GM19324 (cell line): ENCODE data around the gene NRXN3.

Experiments
- ATAC-seq: cut with Tn5 transposase; IDR thresholded peaks from one replicate; pipeline ENCODE4 v1.9.1; 2021; ENCODE audit warnings: mild to moderate bottlenecking, moderate library complexity; ENCODE audit not compliant: unreplicated experiment, low FRiP score

NRXN3 gene

DNA sequence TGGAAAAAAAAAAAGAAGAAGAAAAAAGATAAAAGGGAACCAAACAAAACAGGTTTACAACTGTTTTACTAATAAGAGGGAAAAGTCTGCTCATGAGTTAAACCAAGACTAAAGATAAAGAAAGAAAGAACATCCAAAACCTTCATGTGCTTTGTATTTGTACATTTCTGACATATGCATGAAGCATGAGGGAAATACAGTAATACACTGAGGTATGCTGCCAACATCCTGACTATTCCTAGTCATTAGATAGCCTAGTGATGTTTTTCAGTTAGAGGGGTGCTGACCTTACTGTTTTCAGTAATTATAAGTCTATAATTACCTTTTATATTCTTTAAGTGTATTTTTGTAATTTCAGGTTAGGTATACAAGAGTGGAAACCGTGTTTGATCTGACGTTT lies 1247.8 kb downstream of the NRXN3 start:
- no peak for ATAC-seq

DNA sequence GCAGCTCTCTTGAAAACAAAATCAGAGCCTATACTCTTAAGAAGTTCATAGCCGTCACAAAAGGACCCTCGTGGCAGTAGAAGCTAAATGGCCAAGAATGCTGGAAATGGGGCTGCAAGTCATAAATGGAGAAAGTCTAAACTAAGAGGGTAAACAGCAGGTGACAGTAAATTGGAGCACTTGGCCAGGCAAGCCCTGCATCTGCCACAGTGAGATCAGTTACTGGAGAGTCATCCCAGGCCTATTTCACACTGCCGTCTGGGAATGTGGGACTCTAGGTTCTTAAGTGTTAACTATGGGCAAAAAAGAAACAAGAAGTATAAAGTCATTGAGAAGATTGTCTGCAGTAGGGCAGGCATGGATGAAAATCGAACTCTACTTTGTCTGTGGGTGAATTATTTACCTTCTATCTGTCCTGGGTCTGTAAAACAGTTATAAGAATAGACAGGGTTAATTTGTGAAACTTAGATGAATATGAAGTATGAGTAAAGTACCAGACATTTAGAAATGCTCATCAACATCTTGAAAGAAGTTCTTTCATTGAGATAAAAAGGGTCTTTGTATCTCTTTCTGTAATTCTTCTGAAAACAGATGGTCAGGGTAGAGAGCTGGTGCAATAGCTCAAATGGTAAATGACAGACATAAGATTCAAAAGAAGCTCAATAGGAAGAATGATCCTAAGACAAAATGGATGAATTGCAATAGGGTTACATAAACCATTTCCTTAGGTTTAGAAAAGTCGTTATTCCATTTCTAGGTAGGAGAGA lies 1248.7 kb downstream of the NRXN3 start:
- no peak for ATAC-seq

DNA sequence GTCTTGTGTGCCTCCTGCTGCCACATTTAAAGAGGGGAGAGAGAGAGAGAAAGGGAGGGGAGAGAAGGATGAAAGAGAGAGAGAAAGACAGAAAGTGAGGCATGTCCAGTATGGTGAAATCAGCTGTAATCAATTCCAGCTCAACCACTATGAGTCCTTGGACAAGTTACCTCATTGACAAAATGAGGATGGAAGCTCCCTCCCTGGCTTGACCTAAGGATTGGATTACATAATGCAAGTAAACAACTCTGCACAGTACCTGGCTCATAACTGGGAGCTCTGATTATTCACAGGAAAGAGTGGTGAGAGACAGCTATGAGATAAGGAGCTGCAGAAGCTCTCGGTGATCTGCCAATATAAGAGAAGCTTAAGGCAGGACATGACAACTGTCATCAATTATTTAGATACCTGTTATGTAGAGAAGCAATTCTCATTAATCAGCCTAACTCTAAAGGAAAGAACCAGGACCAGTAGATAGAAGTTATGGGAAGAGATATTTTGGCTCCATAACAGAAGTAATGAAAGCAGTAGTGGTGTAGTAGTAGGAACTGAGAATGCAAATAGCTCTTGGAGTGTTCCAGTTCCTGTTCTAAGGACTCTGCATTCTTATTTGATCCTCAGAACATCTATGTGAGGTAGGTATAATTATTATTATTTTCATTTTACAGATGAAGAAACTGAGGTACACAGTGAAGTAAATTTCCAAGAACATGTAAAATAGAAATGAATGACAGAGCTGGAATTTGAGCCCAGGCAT lies 1249.6 kb downstream of the NRXN3 start:
- no peak for ATAC-seq

DNA sequence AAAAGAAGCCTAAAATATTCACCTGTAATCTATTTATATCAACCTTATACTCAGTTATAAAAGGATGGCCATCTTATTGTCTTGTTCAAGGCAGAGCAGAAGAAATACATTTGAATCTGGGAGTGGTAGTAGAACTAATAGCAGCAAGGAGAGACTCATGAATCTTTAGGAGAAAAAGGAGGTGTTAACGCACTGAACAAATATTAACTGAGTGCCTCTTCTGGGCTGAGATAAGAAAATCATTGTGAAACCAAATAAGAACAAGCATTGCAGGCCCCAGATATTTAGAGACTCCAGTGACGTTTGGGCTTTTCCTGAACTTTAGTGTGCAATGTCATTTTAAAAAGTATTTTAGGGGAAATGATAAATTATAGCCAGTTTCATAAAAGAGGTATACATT lies 1250.6 kb downstream of the NRXN3 start:
- ATAC-seq: no peak

DNA sequence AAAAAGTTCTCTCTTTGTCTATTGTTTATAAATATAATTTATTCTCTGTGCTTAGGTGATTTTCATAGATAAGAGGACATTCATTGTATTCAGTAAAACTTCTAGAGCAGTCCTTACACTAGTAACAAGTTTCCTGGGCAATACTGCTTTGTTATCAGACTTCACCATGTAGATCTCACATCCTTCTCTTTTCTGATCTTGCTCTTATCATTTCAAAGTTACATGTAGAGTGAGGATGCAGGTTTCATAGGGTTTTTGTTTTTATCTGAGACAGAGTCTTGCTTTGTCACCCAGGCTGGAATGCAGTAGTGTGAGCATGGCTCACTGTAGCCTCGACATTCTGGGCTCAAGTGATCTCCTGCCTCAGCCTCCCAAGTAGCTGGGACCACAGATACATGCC lies 1251.6 kb downstream of the NRXN3 start:
- ATAC-seq: no peak

DNA sequence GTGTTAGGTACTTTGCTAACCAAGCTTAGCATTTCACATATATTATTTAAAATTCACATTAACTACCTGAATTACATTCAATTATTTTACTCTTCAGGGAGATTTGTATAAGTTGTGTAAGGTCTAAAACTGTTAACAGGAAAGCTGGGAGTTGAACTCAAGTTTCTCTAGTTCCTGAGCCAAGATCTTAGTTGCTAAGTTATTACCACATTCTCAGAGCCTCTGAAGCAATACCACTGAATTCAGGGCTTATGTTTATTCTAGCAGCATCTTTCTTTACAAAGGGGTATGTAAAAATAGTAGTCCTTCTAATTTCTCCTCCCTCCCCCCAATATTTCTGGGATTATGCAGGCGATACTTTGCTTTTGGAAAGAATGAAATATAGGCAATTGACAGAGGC lies 1254.3 kb downstream of the NRXN3 start:
- ATAC-seq: no peak

DNA sequence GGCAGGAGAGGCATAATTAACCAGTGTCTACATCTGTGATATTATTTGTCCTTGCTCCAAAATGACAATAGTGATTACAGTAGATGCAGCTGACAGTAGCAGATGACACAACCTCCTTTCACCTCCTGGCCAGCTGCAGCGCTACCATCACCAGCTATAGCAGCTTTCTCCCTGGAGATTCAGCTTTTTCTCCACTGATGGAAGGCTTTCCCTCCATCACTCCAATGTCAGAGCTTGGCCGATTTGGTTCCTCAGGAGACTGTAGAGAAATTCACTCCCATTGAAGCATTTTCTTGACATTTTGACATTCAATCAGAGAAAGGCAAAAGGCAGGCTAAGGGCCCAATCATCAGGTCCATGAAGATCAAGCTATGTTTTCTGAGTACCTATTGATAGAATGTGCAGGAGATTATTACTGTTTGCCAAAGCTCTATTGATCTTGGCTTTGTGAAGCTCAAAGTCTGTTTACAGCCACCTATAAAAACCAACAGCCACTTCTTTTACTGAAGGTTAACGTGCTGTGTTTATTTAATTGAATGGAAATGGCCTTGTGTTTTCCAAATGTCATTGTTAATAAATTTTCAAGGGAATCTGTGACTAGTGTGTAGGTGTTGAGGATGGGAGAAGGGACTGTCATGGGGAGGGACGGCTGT lies 1256.1 kb downstream of the NRXN3 start:
- ATAC-seq: no peak

DNA sequence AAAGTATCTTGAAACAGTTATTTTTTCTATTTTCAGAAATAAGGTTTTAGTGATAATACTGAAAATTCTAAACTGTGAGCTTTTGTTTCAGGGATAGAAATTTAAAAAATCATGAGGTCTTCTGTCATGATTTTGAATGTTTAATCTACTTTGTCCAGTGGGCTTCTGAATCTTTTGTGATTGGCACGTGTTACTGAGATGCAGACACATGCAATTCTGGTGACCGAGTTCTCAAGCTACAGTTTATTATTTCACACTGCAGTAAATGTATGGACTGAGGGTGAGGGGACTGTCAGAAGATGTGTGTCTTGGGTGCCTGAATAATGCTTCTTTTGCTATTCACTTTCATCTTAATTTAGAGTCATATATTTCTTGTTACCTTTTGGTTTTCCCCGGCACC lies 1262.5 kb downstream of the NRXN3 start:
- no peak for ATAC-seq

DNA sequence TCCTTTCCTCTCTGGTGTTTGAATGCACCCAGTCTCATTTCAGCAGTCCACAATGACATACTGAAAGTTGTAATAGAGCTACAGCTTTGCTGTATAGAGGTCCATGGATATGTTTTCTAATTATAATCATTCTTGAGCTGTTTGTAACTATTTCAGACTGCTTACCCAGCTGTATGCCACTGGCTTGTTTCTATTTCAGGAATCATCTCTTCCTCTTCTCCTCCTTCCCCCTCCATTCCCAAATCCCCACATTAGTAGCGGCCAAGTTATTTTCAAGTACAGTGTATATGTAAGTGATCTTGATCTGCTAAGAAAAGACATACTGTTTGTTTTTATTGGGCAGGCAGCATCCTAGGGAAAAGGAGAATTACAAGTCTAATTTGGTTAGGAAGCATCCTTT lies 1266.2 kb downstream of the NRXN3 start:
- no peak for ATAC-seq

DNA sequence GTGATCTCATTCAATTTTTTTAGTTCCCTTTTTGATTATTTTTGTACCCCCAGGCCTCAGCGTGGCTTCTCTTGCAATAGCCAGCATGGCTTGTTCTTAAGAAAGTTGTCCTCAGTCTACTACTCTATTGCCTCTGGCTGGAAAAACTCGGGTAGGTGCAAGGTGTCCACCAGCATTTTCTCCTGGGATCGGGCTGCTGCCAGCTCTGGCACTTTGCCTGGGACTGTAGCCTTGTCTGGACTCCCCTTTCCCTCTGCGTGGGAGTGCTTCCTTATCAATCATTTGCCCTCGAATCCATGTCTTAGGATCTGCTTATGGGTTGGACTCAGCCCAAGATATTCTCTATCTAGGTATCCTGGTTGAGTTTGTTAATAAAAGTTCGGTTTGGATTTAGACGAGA lies 1267.8 kb downstream of the NRXN3 start:
- ATAC-seq: no peak

DNA sequence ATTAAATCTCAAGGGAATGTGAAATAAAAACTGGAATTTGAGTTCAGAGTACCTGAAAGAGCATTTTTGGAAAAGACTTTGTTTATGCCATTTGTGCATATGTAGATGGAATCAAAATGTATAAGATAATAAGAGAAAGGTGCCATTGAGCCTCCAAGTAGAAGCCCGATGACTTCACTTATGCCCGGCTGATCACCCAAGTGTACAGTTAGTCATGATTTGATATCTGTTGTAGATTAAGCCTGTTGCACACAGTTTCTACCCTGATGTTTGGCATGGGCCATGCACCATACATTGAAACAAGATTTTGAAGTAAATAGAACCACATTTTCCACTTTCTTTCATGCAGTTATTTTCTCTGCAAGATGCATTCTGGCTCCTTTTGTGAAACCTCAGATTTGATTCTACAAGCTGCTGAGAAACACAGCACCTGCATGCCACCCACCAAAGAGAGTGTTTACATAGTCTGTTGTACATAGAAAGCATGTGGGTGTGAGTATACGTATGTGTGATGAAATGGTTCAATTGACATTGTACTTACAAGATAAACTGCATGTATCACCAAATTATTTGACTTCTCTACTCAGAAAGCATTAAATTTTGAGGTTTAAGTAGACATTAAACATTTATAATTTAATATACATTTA lies 1268.6 kb downstream of the NRXN3 start:
- no peak for ATAC-seq

DNA sequence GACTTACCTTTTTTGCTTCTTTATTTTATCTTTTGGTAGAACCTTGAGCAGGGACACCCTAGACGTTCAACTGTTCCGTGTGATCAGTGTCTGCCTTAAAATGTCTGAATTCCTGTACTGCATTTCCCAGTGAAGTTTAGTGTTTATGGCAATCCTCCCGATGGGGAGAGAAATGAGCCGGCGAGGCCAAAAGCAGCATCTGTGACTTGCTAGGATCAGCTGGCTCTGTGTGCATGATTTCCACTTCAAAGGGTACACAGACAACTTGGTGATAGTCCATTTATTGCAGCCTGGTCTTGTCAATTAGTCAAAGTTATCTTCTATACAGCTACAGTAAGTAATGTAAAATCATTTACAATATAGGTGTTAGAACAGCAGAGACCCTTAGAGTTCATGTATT lies 1272.6 kb downstream of the NRXN3 start:
- no peak for ATAC-seq

DNA sequence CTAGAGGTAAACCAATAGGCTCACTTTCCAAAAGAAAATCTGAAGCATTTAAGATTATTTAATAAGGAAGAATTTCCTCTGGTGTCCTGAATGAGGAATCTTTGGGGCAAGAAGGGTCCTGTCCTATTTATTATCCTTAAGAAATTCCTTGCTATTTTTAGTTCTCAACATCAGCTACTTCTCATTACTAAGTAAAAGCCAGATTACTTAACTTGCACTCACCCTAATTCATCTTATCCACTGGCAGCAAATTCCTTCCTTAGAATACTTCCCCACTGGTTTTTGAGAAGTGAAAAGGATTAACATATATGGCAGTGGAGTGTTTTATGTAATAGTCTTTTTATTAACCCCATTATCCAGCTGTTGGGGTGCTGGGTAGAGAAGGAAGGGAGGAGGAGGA lies 1273.4 kb downstream of the NRXN3 start:
- ATAC-seq: no peak

DNA sequence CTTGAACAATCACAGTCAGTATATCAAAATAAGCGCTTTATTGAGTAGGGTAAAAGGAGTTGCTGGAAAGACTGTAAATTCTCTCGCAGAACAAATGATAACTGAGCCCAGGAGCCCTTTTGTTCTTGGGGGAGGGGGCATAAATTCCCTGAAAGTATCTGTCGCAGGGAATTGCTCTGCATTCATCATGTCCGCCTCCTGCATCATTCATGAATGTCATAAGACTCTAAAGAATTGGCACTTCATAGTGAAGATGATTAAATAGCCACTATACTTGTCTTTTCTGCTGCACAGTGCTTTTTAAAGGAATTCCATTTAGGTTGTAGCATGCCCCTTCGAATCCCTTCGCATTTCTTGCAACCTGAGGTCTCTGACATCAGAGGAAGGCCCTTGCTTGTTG lies 1278.8 kb downstream of the NRXN3 start:
- no peak for ATAC-seq

DNA sequence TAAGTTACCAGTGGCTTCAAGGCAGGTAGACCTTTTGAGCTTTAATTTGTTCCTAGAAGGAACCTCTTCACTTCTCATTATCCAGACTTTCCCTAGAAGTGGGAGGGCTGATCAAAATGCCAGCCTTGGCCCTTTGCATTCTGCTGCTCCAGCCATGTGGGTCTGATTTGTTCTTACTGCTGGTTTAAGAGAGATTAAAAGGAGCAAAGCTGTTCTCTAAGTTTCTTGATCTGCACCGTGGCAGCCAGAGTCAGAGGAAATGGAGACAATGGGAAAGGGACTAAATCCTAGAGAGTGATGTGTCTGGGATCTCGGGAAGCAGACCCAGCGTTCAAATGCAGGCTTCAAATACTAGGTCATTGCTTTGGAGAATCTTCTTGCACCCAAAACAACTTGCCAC lies 1281.4 kb downstream of the NRXN3 start:
- ATAC-seq: no peak

DNA sequence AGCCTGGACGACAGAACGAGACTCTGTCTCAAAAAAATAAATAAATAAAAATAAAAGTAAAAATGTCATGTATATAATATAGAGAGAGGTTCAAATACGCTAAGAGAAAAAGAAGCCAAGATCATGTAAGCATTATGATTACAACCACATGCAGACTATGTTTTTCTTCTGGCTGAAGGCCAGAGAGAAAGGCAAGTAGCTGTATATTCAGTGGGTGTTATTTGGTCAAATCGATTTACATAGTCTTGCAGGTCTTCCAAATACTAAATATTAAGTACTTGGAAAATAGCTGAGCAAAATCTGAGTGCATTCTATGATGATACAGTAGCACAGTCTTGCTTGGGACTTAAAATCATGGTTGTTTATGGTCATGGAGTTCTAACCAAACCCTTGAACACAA lies 1283.1 kb downstream of the NRXN3 start:
- no peak for ATAC-seq

DNA sequence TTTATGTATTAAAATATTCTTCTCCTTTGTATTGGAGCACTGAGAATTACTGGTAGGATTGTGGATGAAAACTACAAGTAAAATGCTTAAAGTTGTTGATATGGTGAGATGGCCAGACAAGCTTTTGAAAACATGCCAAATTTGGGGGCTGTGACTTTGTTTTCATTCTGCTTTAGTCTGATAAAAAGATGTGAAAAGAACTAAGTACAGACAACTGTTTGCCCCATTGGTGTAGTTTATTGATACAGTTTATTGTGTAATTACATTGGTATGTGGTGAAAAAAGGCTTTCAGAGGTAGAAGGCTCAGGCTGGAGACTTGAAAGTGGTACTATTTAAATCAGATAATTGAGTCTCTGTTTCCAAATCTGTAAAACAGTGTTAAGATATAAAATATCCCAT lies 1294.3 kb downstream of the NRXN3 start:
- ATAC-seq: no peak

DNA sequence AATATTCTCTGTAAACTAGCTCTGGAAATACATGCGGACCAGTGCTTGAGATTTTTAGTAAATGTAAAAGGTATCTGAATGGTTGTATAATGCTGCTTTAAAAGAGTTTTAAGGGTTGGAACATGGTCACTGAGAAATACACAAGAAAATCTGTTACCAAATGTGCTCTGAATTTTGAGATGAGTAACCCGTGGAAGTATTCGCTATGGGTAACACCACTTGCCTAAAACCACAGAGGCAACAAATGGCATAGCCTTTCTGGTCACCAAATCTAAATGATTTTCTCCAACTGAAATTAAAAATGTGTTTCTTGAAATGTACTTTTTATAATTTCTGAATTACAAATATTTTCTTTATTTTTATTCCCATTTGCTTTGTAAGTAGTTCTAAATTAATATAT lies 1295.5 kb downstream of the NRXN3 start:
- ATAC-seq: no peak

DNA sequence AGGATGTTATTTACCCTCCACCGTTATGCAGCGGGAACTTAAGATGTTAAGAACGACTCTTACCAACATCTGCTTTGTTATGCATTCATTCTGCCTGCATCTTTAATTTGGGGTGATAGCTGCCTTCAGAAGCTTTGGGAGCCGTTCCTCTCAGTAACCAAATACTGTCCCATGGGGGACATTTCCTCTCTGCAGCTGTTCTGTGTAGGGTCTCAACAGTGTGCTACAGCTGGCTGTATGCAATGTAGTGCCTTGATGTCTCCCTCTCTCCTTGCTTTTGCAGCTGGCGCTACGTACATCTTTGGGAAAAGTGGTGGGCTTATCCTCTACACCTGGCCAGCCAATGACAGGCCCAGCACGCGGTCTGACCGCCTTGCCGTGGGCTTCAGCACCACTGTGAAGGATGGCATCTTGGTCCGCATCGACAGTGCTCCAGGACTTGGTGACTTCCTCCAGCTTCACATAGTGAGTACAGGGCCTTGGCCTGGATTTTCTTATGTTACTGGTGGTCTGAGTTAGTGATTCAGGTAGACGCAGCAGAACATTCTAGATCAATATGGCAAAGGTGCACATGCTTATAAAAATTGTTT lies 1296.9 kb downstream of the NRXN3 start:
- no peak for ATAC-seq

DNA sequence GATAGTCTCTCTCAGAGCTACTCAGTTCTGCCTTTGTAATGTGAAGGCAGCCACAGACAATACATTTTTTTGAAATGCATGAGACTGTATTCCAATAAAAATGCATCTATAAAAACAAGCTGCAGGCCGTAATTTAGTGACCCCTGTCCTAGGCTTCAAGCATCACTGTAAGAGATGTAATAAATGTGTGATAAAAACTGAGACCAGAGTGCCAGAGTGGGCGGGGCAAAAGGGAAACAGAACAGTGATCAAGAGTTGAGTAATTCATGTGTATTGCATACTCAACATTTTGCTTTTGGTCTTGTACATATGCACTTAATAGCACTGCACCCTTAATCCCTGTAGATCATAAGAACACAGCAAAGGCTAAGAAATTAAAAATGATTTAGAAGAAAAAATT lies 1297.7 kb downstream of the NRXN3 start:
- no peak for ATAC-seq

DNA sequence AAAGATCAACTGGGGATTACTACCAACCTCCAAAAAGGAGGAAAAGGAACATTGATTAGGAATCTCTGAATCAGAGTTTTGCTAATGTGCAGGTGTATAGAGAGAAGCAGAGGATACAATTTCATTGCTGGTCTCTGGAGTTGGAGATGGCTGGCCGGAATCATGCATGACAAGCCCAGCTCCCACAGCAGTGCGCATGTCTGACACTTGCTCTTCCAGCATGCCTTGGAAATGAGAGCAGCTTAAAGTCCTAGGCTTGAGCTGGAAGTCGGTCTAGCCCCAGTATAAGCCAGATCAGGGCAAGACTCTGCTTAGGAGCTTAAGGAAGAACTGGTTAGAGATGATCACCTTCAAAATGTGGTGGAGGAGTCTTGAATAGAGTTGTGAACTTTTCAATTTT lies 1298.3 kb downstream of the NRXN3 start:
- no peak for ATAC-seq
